Sigmoid colon (tissue), 7 donors: ENCODE results near the gene PLK3. TPM values are rescaled to one million over a fixed set of nuclear protein-coding genes. Genes with fewer than 3 reads are reported as not detected.

Experiments
- DNase-seq: peaks from one replicate; pipeline ENCODE4 v3.0.0-alpha.2; 2019
- H3K27ac ChIP-seq, 4 donors: fragments of 200-600 bp; sonication (generic); one replicate each; pipeline ENCODE4 v1.5.1; 2016 to 2019; ENCODE audit warnings: mild to moderate bottlenecking in 1 of 4
- H3K27me3 ChIP-seq, 3 donors: fragments of 200-600 bp; sonication (generic); one replicate each; pipeline ENCODE4 v1.5.1; 2019; ENCODE audit warnings: mild to moderate bottlenecking in 1 of 3
- H3K36me3 ChIP-seq, 4 donors: fragments of 200-600 bp; sonication (generic); one replicate each; pipeline ENCODE4 v1.5.1; 2016 to 2019
- H3K4me1 ChIP-seq, 4 donors: fragments of 200-600 bp; sonication (generic); one replicate each; pipeline ENCODE4 v1.5.1; 2017 to 2019
- H3K4me3 ChIP-seq, 4 donors: fragments of 200-600 bp; sonication (generic); one replicate each; pipeline ENCODE4 v1.5.1; 2017 to 2019; ENCODE audit warnings: mild to moderate bottlenecking in 2 of 4, moderate library complexity in 1 of 4
- H3K9me3 ChIP-seq, 4 donors: fragments of 200-600 bp in 3 of 4; sonication (generic) in 3 of 4; one replicate each; pipeline versions ENCODE4 v1.5.1 to v1.6.1; 2013 to 2019
- CTCF ChIP-seq, 4 experiments: fragments of 450-650 bp in 3 of 4; fragments of 200-600 bp in 1 of 4; IDR thresholded peaks; one replicate each; pipeline ENCODE4 v1.5.1; 2016 to 2019; ENCODE audit warnings: antibody characterized with exemption in 4 of 4, mild to moderate bottlenecking in 3 of 4, moderate library complexity in 2 of 4
- EP300 ChIP-seq, 4 donors: sonication (generic); formaldehyde crosslinking; IDR thresholded peaks; one replicate each; pipeline ENCODE4 v1.6.1; 2017; ENCODE audit warnings: antibody characterized with exemption in 4 of 4
- POLR2A ChIP-seq, 2 donors: fragments of 450-650 bp; IDR thresholded peaks; one replicate each; pipeline ENCODE4 v1.6.1; 2016; ENCODE audit warnings: antibody characterized with exemption in 2 of 2, mild to moderate bottlenecking in 2 of 2, moderate library complexity in 2 of 2
- POLR2AphosphoS5 ChIP-seq, 4 donors: sonication (generic); formaldehyde crosslinking; IDR thresholded peaks; one replicate each; pipeline ENCODE4 v1.6.1; 2017; ENCODE audit warnings: antibody characterized with exemption in 4 of 4
- WGBS, 2 donors: extraction: QIAGEN DNeasy Blood & Tissue Kit; methylation state at CpG; one replicate each; pipeline ENCODE4 v1.1.7; 2013; 5-methylcytosine and 5-hydroxymethylcytosine counted together
- intact Hi-C: fragments of 100-400 bp; cut with DNase I; formaldehyde crosslinking; loops from one replicate; pipeline ENCODE4 v1.15.1; 2023
- polyA plus RNA-seq, 3 donors: library from polyadenylated mRNA; stranded (reverse); fragments of 200-250 nt; gene quantifications; one replicate each; pipeline ENCODE4 v1.2.3, GENCODE V29; 2013
- total RNA-seq, 4 donors: library from RNA; depleted of rRNA; stranded (reverse); fragments of >200 nt; gene quantifications; one replicate each; pipeline ENCODE4 v1.1.0, GENCODE V29; 2016
- donor health status: healthy with polysubstance abuse.
- donor health status: Bipolar disorder and iron deficiency.
- donor health status: healthy.

The PLK3 gene
- total and polyA plus RNA-seq, 7 donors = 7.2 to 28.1 (median 10.2) TPM

- H3K36me3 ChIP-seq = no peaks in the 10 kb centered on the region
- H3K4me1 ChIP-seq = peaks cover 0 to 36% (median 33%) of the 10 kb centered on the region in 4 donors
- TF ChIP-seq POLR2AphosphoS5 (IDR thresholded peaks at IDR 0.05) (no peak), EP300 (IDR thresholded peaks at IDR 0.05) (no peak), CTCF (IDR thresholded peaks at IDR 0.05) (no peak), POLR2A (IDR thresholded peaks at IDR 0.05) (no peak)
- 91 to 94% methylated on average over 2 of the region's 2 CpGs for WGBS, 2 donors
- intact Hi-C loops = no loop called here
- no peaks in the 10 kb centered on the region for H3K27me3 ChIP-seq
- no peak overlapping the region for H3K27ac ChIP-seq
- no peak overlapping the region for H3K4me3 ChIP-seq
- H3K9me3 ChIP-seq = no peaks in the 10 kb centered on the region
- DNase-seq = no peak
Observed at GRCh38 chr1:44817307-44817706, 17.1 kb downstream of the PLK3 start.

GRCh38 chr1:44817771-44818495 lies 17.8 kb downstream of the PLK3 start:
- H3K9me3 ChIP-seq = no peaks in the 10 kb centered on the region
- DNase-seq = peak; percentile 25
- WGBS, 2 donors = 96% methylated on average over 11 of the region's 11 CpGs
- no peak overlapping the region for H3K4me3 ChIP-seq
- H3K27ac ChIP-seq = peak overlapping the region in 2 of 4 donors; percentile 87 to 90
- H3K27me3 ChIP-seq = no peaks in the 10 kb centered on the region
- H3K4me1 ChIP-seq = peaks cover 0 to 31% (median 29%) of the 10 kb centered on the region in 4 donors
- no peaks in the 10 kb centered on the region for H3K36me3 ChIP-seq
- intact Hi-C loops = loop anchor here (2.0 kb wide), 1 partner anchor 17 kb away; the partner anchor contains the start of gene PLK3
- TF ChIP-seq POLR2A (IDR thresholded peaks at IDR 0.05) = no peak
- TF ChIP-seq EP300 (IDR thresholded peaks at IDR 0.05) = no peak
- no peak for TF ChIP-seq POLR2AphosphoS5 (IDR thresholded peaks at IDR 0.05)

- peaks cover 0 to 25% (median 21%) of the 10 kb centered on the region in 4 donors for H3K4me1 ChIP-seq
- H3K27me3 ChIP-seq = no peaks in the 10 kb centered on the region
- peak overlapping the region; percentile 51 to 65 (median 59) for H3K4me3 ChIP-seq
- peak overlapping the region; percentile 87 to 91 (median 90) for H3K27ac ChIP-seq
- TF ChIP-seq POLR2A (IDR thresholded peaks at IDR 0.05) (no peak), CTCF (IDR thresholded peaks at IDR 0.05) (no peak), EP300 (IDR thresholded peaks at IDR 0.05) (no peak), POLR2AphosphoS5 (IDR thresholded peaks at IDR 0.05) (no peak)
- H3K36me3 ChIP-seq = no peaks in the 10 kb centered on the region
- H3K9me3 ChIP-seq = no peaks in the 10 kb centered on the region
- WGBS, 2 donors = 1% methylated on average over 13 of the region's 13 CpGs
- peak; percentile 58 for DNase-seq
- intact Hi-C loops = loop anchor here (2.0 kb wide), 1 partner anchor 18 kb away; the partner anchor contains the start of gene PLK3
Observed at GRCh38 chr1:44819196-44819607, 19.0 kb downstream of the PLK3 start.

- peaks cover 0 to 25% (median 19%) of the 10 kb centered on the region in 4 donors for H3K4me1 ChIP-seq
- H3K4me3 ChIP-seq = peak overlapping the region; percentile 51 to 65 (median 59)
- H3K9me3 ChIP-seq = no peaks in the 10 kb centered on the region
- WGBS, 2 donors = 0% methylated on average over 33 of the region's 33 CpGs
- TF ChIP-seq POLR2AphosphoS5 (IDR thresholded peaks at IDR 0.05) = peak; percentile 87 to 100 (median 98)
- peak; percentile 84 to 96 for TF ChIP-seq POLR2A (IDR thresholded peaks at IDR 0.05)
- TF ChIP-seq EP300 (IDR thresholded peaks at IDR 0.05) = no peak
- TF ChIP-seq CTCF (IDR thresholded peaks at IDR 0.05) = no peak
- no peaks in the 10 kb centered on the region for H3K36me3 ChIP-seq
- intact Hi-C loops = loop anchor here (2.0 to 5.0 kb wide), 2 partner anchors 19 to 32 kb away; partner anchors contain the start of genes BEST4 and PLK3
- DNase-seq = peak; percentile 92
- H3K27ac ChIP-seq = peak overlapping the region; percentile 87 to 91 (median 90)
- H3K27me3 ChIP-seq = no peaks in the 10 kb centered on the region
Observed at GRCh38 chr1:44819608-44820327, 19.6 kb downstream of the PLK3 start.
